NK-92 (cell line): ENCODE data around the gene MICAL3.
"Not testable (repeated sequence)": the region's sequence is repeated elsewhere in the genome, so short reads cannot be mapped to it uniquely, and the experiment has no call there.

Source experiments
- DNase-seq: peaks from one replicate; lab custom pipeline; 2025; ENCODE audit not compliant: unreplicated experiment; lab: John Stamatoyannopoulos, UW

The MICAL3 gene

GRCh38 chr22:17892376-17892775 is 132.0 kb downstream of the MICAL3 start:
- DNase-seq, result no peak

DNA sequence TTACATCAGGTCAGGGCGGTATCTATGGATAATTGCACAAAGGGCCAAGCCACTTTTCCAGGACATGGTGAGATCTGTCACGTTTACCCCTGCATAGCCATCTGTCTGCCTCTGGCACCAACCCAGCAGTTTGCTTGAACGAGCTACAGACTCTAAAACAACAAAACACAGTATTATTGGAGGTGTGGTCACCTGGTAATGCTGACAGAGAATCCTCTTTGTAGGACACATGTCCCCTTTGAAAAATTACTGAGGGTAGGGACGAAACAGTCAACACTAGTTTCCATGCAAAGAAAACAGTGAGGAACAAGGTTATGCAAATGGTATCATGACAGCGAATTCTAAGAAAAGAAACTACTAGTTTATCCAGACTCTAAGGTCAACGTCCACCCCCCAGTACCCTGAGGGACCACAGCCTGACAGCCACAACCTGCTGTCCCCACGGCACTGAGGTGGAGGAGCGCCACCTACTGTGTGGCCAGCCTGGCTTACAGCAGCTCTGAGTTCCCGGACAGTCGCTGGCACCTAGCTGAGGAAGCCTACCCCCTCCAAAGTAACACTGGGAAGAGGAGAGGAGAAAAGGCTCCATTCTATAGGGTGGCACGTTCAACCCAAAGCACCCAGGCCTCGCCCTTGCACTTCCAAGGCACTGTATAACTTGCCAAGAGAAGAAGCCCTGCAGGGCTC is 132.7 kb downstream of the MICAL3 start:
- no peak for DNase-seq

GRCh38 chr22:17890892-17891291 is 133.5 kb downstream of the MICAL3 start:
- DNase-seq, result no peak

DNA sequence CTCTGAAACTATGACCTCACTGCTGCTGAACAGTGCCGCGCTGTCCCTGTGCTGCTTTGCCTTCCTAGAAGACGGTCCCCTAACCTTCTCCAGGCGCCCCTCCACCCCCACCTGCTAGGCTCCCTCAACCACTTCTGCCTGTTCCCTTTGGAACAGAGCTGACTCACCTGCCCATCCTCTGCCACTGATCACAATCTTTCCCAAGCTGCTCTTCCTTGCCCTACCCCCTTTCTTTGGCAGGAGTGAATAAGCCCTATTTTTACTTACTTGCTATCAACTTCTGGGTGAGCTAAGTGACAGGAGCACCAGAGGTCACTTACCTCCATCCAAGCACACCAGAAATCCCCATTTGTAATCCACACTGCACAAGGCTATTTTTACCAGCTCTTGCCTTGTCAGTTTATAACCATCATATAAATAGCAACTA is 134.1 kb downstream of the MICAL3 start:
- DNase-seq, result no peak

GRCh38 chr22:17888855-17889254 is 135.5 kb downstream of the MICAL3 start:
- no peak for DNase-seq

DNA sequence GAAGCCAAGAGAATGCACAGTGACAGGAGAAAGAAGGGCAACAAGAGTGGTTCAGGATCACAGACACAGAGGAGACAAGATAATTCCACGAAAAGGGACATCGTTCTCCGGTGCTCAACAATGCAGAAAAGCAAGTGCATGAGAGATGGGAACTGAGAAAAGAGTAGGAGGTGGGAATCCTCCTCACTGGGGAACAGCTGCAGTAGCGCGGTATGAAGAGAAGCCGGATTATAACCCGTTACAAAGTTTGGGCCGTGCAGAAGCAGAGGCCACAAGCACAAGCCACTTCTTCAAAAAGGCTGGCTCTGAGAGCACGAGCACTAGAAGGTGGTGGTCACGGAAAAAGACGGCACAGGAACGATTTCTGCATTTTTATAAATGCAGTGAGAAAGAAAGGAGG is 135.9 kb downstream of the MICAL3 start:
- no peak for DNase-seq

- DNase-seq, result no peak
Observed at GRCh38 chr22:17884893-17885292, 139.5 kb downstream of the MICAL3 start.

- no peak for DNase-seq
Observed at GRCh38 chr22:17884084-17884483, 140.3 kb downstream of the MICAL3 start.

GRCh38 chr22:17883356-17883755 is 141.0 kb downstream of the MICAL3 start:
- no peak for DNase-seq

DNA sequence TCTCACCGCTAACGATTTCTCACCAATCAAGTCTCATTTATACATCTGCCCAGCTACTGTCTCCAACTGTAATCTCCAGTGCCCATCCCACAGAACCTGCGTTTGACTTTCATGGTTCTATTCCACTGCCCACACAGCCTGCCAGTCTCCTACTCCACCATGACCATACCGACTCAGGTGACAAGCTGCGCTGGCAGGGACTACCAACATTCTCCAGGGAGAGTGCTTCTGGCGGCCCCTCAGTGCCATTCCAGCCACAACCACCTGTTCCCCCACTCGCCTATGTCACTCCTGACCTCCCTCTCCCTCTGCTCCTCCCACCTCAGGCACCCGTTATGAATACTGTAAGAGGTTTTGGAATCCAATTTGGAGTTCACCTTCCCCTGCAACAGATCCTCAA is 141.6 kb downstream of the MICAL3 start:
- DNase-seq, result no peak

GRCh38 chr22:17882162-17882561 is 142.2 kb downstream of the MICAL3 start:
- DNase-seq, result no peak

GRCh38 chr22:17881366-17881765 is 143.0 kb downstream of the MICAL3 start:
- DNase-seq, result no peak

DNA sequence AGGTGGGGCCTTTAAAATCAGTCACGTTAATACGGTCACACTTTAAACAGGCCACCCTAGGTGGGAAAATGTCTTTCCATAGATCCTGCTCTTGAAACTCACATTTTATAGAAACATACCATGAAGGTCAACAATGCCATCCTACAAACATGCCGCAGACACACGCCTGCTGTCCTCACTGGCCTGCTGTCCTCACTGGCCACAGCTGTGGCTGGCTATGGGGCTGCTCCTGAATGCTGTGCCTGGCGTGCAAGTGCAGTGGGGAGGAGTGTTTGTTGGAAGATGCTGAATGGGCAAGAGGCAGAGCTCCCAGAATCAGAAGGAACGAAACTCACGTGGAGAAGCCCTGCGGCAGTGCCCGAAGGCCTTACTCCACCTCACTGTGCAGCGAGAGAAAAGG is 143.9 kb downstream of the MICAL3 start:
- no peak for DNase-seq

- no peak for DNase-seq
Observed at GRCh38 chr22:17880020-17880419, 144.3 kb downstream of the MICAL3 start.

GRCh38 chr22:17878941-17879340 is 145.4 kb downstream of the MICAL3 start:
- no peak for DNase-seq

DNA sequence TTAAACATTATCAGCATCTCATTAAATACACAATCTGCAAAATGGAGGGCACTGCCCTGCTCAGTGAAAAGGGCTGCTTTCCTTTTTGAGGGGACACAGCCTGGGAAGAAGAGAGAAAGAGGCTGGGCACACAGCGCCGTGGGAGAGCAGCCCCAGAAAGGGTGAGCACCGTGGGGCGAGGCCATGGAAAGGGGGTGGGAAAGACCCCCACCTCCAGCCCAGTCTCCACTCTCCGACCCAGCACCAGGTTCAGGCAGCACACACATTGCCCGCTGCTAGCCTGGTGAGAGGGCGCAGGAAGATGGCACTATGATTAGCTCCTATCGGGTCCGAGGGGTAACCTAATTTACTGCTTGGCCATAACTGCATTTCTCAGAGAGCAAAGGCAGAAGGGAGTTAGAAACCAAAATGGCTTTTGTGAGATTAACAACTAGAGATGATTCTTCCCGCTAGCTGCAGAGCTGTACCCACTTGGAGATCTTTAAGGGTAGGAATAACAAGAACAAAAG is 146.1 kb downstream of the MICAL3 start:
- DNase-seq, result no peak

DNA sequence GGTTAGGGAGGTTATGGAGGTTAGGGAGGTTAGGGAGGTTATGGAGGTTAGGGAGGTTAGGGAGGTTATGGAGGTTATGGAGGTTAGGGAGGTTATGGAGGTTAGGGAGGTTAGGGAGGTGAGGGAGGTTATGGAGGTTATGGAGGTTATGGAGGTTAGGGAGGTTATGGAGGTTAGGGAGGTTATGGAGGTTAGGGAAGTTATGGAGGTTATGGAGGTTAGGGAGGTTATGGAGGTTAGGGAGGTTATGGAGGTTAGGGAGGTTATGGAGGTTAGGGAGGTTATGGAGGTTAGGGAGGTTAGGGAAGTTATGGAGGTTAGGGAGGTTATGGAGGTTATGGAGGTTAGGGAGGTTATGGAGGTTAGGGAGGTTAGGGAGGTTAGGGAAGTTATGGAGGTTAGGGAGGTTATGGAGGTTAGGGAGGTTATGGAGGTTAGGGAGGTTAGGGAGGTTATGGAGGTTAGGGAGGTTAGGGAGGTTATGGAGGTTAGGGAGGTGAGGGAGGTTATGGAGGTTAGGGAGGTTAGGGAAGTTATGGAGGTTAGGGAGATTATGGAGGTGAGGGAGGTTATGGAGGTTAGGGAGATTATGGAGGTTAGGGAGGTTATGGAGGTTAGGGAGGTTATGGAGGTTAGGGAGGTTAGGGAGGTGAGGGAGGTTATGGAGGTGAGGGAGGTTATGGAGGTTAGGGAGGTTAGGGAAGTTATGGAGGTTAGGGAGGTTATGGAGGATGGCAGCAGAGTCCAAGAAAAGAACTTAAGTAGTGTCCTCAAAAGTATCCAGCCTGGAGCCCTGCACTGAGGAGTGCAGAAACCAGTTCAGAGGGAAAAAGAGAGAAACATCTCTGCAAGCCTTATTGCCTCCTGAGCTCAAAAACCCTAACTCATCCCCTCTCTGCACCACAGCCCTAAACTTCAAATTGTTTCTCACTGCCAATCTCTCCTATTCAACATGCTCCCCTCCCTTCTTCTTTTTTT is 147.2 kb downstream of the MICAL3 start:
- not testable (repeated sequence) for DNase-seq

GRCh38 chr22:17876306-17876831 is 148.0 kb downstream of the MICAL3 start:
- DNase-seq, result no peak

- no peak for DNase-seq
Observed at GRCh38 chr22:17875631-17876030, 148.7 kb downstream of the MICAL3 start.

DNA sequence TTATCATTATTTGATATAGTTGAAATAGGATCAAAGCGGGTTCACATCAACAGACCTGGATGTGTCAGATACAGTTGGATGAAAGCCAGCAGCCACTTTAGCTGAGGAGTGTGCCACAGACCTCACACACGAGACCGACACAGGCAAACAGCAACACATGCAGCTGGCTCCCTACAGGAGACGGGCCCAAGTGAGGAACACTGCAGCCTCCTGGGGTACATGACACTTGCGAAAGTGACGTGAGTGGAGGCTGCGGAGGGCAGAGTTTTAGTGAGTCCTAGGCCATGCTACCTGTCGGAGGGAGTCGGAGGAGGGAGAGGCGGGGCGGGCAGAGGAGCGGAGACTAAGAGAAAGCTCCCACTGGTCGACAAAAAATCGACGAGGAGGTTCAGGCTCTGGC is 149.2 kb downstream of the MICAL3 start:
- DNase-seq, result no peak

DNA sequence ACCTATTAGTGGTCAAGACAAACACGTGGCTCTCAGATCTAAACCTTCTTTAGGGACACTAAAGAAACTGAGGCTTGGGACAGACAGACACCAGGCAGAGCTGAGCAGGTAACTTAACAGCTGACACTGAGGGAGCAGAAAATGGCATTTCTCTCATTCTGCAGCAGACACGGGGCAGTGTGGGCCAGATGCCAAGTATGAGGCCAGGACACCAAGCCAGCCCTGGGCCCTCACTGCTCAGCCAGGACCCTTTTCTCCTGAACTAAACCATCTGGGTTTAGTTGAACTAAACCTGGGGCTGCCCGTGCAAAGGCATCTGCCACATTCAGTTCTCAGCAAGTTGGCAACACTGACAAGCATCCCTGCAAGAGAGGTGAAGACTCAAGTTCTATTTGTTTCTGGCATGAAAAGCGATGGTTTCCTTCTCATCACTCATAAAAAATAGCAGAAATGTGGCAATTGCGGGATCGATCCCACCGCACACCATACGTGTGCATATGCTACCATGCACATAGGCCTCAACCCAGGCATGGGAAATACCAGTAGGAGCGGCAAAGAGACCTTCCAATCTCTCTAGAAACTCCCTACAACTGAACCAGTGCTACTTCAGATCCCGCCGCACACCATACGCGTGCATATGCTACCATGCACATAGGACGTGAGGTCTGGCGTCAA is 150.0 kb downstream of the MICAL3 start:
- no peak for DNase-seq
